Lung (tissue), 12 donors: Measurements from ENCODE around the gene C22orf23. TPM values are rescaled to one million over a fixed set of nuclear protein-coding genes. Genes with fewer than 3 reads are reported as not detected.
"Not testable (repeated sequence)": the region's sequence is repeated elsewhere in the genome, so short reads cannot be mapped to it uniquely, and the experiment has no call there.

Source experiments
- ATAC-seq: fragments of 200-7000 bp; cut with Tn5 transposase; one replicate; pipeline ENCODE4 v1.9.1; 2020; ENCODE audit warnings: moderate number of reproducible peaks; ENCODE audit not compliant: insufficient read depth, low FRiP score
- DNase-seq, 3 donors: peaks; one replicate each; pipeline ENCODE4 v3.0.0-alpha.2; 2013 to 2017
- H3K27ac ChIP-seq, 2 donors: one replicate each; pipeline ENCODE4 v1.5.1; 2013; ENCODE audit warnings: mild to moderate bottlenecking in 2 of 2, moderate library complexity in 2 of 2, control low read depth in 1 of 2, inconsistent platforms in 1 of 2, low read depth in 1 of 2, low read length in 1 of 2
- H3K27me3 ChIP-seq, 3 donors: one replicate each; pipeline ENCODE4 v1.5.1; 2013; ENCODE audit warnings: low read length in 2 of 3; ENCODE audit not compliant: control insufficient read depth in 3 of 3, insufficient read depth in 3 of 3
- H3K36me3 ChIP-seq, 4 donors: one replicate each; pipeline ENCODE4 v1.5.1; 2013; ENCODE audit warnings: low read length in 4 of 4, mild to moderate bottlenecking in 1 of 4, moderate library complexity in 1 of 4; ENCODE audit not compliant: control insufficient read depth in 4 of 4, insufficient read depth in 4 of 4
- H3K4me1 ChIP-seq, 5 donors: one replicate each; pipeline ENCODE4 v1.5.1; 2013; ENCODE audit warnings: low read length in 5 of 5, mild to moderate bottlenecking in 2 of 5, moderate library complexity in 1 of 5; ENCODE audit not compliant: control insufficient read depth in 5 of 5, insufficient read depth in 5 of 5
- H3K4me3 ChIP-seq: one replicate; pipeline ENCODE4 v1.5.1; 2013; ENCODE audit warnings: mild to moderate bottlenecking, control low read depth, moderate library complexity
- H3K9ac ChIP-seq, 2 donors: one replicate each; pipeline ENCODE4 v1.5.1; 2013; ENCODE audit warnings: low read length in 2 of 2, control low read depth in 1 of 2; ENCODE audit not compliant: insufficient read depth in 1 of 2
- H3K9me3 ChIP-seq, 4 donors: one replicate each; pipeline ENCODE4 v1.5.1; 2013; ENCODE audit warnings: low read length in 3 of 4, mild to moderate bottlenecking in 1 of 4, moderate library complexity in 1 of 4; ENCODE audit not compliant: control insufficient read depth in 4 of 4, insufficient read depth in 3 of 4
- WGBS, 2 donors: extraction: QIAGEN DNeasy Blood & Tissue Kit; methylation state at CpG; one replicate each; pipeline ENCODE4 v1.1.7; 2013; 5-methylcytosine and 5-hydroxymethylcytosine counted together
- polyA plus RNA-seq, 2 donors: library from polyadenylated mRNA; stranded (reverse); fragments of 200-250 nt; gene quantifications; one replicate each; pipeline ENCODE4 v1.2.1, GENCODE V29; 2013
- total RNA-seq, 2 donors: library from RNA; depleted of rRNA in 1 of 2; stranded (reverse); fragments of >200 nt in 1 of 2; gene quantifications; one replicate each; pipeline ENCODE4 v1.2.1, GENCODE V29; 2014 to 2021
- TF ChIP-seq, protein P1 (sequence below): IDR thresholded peaks from 2 replicates; pipeline ENCODE4 v1.5.1; 2012; ENCODE audit warnings: mild to moderate bottlenecking; ENCODE audit errors: control extremely low read depth, extremely low read depth
- donor health status: control.
- donor health status: control.
- donor health status: Bipolar disorder and iron deficiency.
- donor health status: healthy.
- donor health status: DM: yes; HTN: yes; CAD: no.

Gene C22orf23
- total and polyA plus RNA-seq, 4 donors = 1.1 to 4.2 (median 1.5) TPM

DNA sequence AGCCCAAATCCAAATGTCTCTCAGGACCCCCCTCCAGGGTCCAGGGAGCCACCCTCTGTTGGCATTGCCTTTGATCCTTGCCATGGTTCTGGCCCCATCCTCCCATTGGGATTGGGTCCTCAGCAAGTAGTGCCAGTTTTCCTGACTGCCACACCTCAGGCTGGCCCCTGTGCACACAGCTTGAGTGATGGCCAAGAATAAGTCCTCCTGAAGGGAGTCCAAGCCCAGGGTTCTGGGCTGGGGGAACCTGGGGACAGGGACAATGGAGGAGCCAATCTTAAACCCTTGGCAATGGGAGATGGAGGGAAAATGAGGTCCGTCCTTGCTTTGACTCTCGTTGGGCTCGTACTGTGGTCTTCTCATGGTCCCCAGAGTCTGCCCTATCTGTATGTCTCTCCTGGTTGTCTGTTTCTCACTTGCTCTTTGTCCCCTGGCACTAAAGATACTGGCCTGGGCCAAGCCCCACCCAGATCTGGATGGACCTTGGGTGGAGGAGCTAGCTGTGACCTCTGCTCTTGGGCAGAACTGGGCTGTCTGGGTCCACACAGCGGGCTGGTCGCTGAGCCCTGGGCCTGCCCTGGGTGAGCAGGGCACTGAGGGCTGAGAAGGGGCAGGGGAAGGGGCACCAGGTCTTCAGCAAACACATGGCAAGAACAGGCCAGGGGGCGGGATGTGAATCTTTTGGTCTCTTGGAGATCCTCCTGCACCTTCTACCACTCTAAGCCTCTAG is 28.0 kb upstream of the C22orf23 start:
- WGBS, 2 donors = 96 to 100% methylated on average over 6 of the region's 6 CpGs
- Histone ChIP-seq H3K27ac (no peak overlapping the region), H3K36me3 (peaks cover 0 to 11% (median 2%) of the 10 kb centered on the region in 4 donors), H3K4me3 (no peak overlapping the region), H3K27me3 (peaks cover 0 to 15% (median 5%) of the 10 kb centered on the region in 3 donors), H3K4me1 (peaks cover 0 to 3% (median 0%) of the 10 kb centered on the region in 5 donors), H3K9ac (no peak overlapping the region), H3K9me3 (no peaks in the 10 kb centered on the region)
- DNase-seq (no peak), ATAC-seq (no peak)
- TF ChIP-seq, protein P1, sequence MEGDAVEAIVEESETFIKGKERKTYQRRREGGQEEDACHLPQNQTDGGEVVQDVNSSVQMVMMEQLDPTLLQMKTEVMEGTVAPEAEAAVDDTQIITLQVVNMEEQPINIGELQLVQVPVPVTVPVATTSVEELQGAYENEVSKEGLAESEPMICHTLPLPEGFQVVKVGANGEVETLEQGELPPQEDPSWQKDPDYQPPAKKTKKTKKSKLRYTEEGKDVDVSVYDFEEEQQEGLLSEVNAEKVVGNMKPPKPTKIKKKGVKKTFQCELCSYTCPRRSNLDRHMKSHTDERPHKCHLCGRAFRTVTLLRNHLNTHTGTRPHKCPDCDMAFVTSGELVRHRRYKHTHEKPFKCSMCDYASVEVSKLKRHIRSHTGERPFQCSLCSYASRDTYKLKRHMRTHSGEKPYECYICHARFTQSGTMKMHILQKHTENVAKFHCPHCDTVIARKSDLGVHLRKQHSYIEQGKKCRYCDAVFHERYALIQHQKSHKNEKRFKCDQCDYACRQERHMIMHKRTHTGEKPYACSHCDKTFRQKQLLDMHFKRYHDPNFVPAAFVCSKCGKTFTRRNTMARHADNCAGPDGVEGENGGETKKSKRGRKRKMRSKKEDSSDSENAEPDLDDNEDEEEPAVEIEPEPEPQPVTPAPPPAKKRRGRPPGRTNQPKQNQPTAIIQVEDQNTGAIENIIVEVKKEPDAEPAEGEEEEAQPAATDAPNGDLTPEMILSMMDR = no peak

DNA sequence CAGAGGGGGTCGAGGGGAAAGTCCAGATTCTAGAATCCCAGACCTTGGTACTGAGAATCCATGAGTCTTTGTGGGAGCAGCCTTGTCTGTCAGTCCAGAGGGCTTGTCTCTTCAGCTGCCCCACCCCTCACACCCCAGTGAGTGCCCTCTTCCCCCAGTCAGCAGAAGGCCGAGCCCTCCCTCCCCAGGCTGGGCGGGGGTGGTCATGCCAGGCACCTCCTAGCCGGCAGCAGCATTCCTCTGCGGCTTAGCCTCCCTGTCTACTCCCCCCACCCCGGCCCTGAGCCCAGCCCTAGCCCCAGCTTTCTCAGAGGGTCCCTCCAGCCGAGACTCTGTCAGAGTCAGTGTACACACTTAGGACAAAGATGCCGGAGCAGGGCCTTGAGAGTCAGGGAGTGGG is 26.4 kb upstream of the C22orf23 start:
- no peak overlapping the region for H3K9ac ChIP-seq
- H3K4me1 ChIP-seq = peaks cover 0 to 3% (median 0%) of the 10 kb centered on the region in 5 donors
- no peaks in the 10 kb centered on the region for H3K9me3 ChIP-seq
- 81 to 94% methylated on average over 8 of the region's 8 CpGs for WGBS, 2 donors
- H3K27ac ChIP-seq = no peak overlapping the region
- TF ChIP-seq, protein P1 = no peak
- H3K36me3 ChIP-seq = peaks cover 0 to 12% (median 2%) of the 10 kb centered on the region in 4 donors
- H3K4me3 ChIP-seq = no peak overlapping the region
- H3K27me3 ChIP-seq = peaks cover 0 to 15% (median 5%) of the 10 kb centered on the region in 3 donors
- ATAC-seq = no peak
- no peak for DNase-seq

DNA sequence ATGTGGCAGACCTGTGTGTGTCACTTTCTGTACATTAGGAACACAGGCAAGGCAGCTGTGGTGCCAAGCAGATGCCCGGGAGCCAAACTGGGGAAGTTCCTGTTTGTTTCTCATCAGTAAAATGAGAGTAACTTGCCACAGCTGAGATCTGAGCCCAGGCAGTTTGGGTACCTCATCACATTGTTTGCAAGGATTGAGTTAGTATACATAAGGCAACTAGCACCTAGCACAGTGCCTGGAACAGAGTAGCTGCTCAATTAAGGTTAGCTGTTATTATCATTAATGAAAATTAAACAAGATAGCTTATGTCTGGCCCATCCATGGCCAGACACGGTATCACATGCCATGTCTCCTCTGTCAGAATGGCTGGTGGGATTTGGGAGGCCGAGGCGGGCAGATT is 23.1 kb upstream of the C22orf23 start:
- H3K9me3 ChIP-seq = no peaks in the 10 kb centered on the region
- peaks cover 0 to 5% (median 0%) of the 10 kb centered on the region in 5 donors for H3K4me1 ChIP-seq
- TF ChIP-seq, protein P1 = no peak
- DNase-seq (no peak), ATAC-seq (no peak)
- 87 to 92% methylated on average over 4 of the region's 4 CpGs for WGBS, 2 donors
- H3K27me3 ChIP-seq = no peaks in the 10 kb centered on the region
- H3K9ac ChIP-seq = no peak overlapping the region
- no peak overlapping the region for H3K27ac ChIP-seq
- peaks cover 0 to 17% (median 0%) of the 10 kb centered on the region in 4 donors for H3K36me3 ChIP-seq
- no peak overlapping the region for H3K4me3 ChIP-seq

DNA sequence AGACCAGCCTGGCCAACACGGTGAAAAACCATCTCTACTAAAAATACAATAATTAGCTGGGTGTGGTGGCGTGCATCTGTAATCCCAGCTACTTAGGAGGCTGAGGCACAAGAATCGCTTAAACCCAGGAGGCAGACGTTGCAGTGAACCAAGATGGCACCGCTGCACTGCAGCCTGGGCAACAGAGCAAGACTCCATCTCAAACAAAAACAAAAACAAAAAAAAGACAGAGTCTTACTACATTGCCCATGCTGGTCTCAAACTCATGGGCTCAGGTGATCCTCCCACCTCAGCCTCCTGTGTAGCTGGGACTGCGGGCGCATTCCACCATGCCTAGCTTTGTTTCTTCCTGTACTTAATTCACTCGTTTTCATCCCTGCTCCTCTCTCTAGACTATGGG is 22.6 kb upstream of the C22orf23 start:
- ATAC-seq, DNase-seq, H3K9me3 ChIP-seq, H3K4me3 ChIP-seq, H3K4me1 ChIP-seq, H3K9ac ChIP-seq, H3K27me3 ChIP-seq, H3K27ac ChIP-seq: not testable (repeated sequence)
- WGBS, 2 donors = 95 to 97% methylated on average over 8 of the region's 8 CpGs
- H3K36me3 ChIP-seq = peaks cover 0 to 17% (median 0%) of the 10 kb centered on the region in 4 donors
